Raji (cell line): ENCODE data around the gene TMEM203.

ENCODE experiments used
- POLR2A ChIP-seq: IDR thresholded peaks from 2 replicates; pipeline ENCODE4 v1.6.1; 2011; ENCODE audit warnings: low read depth, low read length, control low read depth; ENCODE audit not compliant: insufficient read depth

The TMEM203 gene

DNA sequence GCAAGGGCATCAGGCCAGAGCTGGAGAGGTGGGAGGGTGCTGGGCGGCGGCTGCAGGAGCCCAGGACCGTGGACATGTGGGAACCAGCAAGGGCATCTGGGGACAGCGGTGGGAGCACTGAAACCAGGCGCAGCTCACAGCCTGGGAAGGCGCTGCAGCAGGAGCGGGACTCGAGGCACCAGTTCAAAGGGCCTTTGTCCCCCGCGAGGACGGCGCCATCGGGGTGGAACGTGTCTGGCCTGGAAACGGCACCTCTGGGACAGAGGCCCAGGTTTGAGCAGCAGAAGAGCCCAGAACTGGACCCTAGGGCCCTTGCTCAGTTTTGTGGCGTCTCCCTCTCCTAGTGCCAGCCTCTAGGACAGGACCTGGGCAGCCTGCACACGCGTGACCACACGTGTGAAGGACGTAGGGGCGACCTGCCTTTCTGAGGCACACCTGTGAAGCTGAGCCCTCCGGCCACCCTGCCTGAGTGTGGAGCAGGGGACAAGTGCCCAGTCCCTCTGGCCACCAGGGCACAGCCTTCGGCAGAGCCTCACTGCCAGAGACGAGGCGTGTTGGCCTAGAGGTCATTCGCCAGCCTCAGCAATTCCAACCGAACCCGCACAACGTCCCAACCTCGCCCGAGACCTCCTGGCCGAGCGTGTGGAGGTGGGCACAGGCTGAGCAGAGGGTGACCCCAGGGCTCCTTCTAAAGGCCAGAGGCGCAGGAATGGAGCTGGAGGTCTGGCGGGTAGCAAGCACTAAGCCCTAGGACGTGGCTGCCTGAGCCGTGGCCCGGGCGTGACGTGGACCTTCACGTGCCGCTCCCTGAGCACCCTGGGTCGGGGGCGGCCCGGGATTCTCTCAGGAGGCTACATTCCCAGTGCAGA lies 31.4 kb downstream of the TMEM203 start:
- TF ChIP-seq POLR2A: no peak

DNA sequence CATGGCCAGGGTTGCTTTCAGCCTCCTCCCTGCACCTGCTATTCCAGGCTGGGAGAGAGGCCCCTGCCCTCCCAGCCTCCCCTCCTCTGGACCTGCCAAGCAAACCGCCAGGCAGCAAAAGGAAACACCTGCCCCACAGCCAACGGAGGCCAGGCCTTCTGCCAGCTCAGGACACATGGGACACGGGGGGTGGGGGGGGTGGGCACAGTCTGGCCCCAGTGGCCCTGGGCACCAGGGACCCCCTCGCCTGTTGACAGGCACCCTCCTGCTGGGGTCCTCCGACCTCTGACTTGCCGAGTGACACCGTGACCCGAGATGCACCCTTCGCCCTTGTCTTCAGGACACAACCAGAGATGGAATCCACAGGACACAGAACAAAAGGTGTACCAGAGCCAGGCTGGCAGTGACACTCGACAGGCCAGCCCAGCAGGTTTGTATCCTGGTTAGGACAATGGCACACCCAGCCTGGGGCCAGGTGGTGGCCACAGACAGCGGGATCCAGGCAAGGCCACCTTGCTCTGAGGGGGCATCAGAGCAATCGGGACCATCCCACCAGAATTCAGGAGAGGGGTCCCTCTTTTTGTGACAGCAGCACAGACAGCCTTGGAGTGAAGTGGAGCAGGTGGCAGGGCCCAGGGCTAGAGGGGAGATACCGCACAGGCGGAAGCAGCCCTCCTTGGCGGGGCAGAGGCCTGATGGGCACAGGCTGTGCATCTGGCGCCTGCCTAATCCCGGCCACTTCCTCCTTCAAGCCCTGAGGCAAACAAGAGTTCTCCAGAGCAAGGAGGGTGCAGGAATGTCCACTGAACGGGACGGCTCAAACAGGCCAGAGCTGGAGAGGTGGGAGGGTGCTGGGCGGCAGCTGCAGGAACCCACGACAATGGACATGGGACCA lies 32.3 kb downstream of the TMEM203 start:
- no peak for TF ChIP-seq POLR2A

DNA sequence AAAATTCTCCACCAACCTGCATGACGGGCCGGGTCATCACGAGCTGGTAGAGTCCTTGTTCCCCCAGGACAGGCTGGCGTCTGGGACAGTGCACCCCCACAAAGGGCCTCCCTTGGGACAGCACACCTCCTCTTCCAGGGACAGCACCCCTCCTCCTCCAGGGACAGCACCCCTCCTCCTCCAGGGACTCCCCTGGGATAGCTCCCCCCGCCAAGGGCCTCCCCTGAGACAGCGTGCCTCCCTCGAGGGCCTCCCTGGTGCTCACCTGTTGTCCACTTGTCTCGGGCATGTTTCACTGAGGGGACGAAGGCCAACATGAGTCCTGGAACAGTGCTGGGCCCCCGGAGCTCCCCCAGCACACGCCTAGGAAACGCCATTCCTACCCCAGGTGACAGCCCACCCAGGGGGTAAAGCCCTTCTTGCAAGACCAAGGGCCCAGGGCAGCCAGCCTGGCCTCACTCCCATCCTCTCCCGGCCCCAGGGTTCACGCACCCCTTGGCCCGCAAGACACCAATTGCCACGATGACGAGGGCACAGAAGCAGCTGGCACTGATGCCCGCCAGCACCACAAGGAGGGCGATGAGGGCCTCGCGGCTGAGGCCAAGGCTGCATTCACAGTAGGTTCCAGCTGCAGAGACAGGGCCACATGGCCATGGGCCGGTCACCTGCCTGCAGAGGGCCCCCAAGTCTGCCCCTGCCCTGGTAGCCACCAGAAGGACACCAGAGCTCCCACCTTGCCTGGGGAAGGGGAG lies 34.1 kb downstream of the TMEM203 start:
- no peak for TF ChIP-seq POLR2A

DNA sequence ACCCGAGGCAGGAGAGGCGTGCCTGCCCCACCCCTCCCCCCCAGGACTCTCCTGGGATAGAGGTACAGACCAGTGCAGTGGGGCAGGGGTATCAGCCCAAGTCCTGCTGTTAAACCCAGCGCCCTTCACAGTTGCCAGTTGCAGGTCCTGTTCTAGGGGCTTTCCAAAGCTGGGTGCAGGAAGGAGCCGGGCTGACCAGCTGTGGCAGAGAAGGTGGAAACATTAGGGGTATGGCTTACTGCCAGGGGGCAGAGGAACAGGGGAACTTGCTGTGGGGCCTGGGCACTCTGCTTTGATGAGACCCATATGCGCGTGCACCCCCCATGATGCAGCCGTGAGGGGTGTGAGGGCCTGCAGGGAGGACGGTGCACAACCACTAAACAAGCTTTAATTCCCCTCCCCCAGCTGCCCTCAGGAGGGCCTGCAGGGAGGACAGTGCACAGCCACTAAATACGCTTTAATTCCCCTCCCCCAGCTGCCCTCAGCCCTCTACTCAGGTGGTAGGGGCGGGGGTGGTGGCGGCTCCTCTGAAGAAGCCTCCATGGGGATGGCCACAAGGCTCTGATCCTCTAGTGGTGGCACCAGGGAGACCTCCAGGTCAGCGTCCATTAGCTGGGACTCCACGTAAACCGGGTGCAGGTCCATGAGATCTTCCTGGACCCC lies 34.8 kb downstream of the TMEM203 start:
- no peak for TF ChIP-seq POLR2A

DNA sequence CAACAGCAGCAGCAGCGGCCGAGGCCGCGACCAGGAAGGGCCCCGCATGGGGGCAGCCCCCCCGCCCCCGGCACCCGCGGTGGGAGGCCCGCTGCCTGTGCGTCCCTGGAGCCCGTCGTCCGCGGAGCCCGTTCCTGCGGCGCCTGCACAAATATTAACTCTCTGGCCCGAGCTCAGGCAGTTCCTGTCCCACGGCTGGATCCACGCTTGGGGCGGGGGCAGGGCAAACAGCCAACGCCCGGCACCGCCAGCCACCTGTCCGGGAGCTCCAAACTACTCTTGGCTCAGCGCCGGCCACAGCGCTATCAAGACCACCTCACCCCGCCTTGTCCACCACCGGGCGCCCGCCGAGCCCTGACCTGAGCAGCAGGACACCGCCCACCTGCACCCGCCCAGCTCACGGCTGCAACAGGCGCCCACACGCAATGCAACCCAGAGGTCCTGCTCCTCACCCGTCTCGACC lies 35.5 kb downstream of the TMEM203 start, which contains the start of gene LRRC26:
LRRC26 (minus strand) TSS at position 156 of the 463 bp plus-strand sequence; CDS start at position 48, 108 bp downstream.
- TF ChIP-seq POLR2A: no peak

DNA sequence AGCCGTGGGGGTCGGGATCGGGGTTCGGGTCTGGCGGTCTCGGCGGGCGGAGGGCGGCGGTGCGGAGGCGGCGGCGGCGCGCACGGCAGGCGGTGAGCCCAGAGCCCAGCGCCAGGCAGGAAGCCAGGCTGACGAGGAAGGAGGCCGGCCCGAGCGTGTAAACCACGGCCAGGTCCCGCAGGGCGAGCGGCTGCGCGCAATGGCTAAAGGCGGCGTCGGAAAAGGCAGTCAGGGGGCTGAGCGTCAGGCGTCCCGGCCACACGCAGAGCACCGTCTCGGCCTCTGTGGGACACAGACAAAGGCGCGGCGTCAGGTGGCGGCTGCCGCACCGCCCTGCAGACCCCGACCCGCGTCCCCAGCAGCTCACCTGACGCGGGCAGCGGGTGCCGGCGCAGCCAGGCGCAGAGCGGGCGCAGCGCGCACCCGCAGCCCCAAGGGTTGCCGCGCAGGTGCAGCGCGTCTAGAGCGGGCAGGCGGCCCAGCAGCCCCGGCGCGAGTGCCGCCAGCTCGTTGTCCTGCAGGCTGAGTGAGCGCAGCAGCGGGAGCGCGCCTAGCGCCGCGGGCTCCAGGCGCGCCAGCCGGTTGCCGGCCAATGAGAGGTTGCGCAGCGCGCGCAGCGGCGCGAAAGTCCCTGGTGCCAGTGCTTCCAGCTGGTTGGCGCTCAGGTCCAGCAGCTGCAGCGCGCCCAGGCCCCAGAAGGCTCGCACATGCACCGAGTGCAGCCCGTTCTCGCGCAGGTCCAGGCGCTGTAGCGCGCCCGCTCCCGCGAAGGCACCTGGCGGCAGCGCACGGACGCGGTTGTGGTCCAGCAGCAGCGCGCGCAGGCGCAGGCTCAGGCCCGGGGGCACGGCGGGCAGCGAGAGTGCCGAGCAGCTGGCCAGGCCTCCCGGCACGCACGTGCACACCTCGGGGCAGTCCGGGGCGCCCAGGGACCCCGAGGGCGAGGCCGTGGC lies 36.3 kb downstream of the TMEM203 start:
- 0 out of 2 replicates have a peak, but pooled peaks have one; percentile 33 for TF ChIP-seq POLR2A

DNA sequence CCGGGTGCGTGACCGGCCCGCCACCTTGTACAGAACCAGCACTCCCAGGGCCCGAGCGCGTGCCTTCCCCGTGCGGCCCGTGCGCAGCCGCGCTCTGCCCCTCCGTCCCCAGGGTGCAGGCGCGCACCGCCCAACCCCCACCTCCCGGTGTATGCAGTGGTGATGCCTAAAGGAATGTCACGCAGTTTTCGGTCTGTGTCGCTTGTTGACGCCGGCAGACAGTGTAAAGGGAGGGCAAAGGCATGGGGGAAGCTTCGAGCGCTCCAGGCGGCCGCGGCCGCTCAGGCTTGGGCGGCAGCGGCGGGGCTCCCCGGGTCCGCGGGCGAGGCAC lies 36.9 kb downstream of the TMEM203 start:
- TF ChIP-seq POLR2A: no peak

DNA sequence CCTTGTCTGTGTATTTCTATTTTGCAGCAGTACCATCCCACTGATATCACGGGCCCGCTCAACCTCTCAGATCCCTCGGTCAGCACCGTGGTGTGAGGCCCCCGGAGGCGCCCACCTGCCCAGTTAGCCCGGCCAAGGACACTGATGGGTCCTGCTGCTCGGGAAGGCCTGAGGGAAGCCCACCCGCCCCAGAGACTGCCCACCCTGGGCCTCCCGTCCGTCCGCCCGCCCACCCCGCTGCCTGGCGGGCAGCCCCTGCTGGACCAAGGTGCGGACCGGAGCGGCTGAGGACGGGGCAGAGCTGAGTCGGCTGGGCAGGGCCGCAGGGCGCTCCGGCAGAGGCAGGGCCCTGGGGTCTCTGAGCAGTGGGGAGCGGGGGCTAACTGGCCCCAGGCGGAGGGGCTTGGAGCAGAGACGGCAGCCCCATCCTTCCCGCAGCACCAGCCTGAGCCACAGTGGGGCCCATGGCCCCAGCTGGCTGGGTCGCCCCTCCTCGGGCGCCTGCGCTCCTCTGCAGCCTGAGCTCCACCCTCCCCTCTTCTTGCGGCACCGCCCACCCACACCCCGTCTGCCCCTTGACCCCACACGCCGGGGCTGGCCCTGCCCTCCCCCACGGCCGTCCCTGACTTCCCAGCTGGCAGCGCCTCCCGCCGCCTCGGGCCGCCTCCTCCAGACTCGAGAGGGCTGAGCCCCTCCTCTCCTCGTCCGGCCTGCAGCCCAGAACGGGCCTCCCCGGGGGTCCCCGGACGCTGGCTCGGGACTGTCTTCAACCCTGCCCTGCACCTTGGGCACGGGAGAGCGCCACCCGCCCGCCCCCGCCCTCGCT lies 37.5 kb downstream of the TMEM203 start:
- TF ChIP-seq POLR2A: no peak

DNA sequence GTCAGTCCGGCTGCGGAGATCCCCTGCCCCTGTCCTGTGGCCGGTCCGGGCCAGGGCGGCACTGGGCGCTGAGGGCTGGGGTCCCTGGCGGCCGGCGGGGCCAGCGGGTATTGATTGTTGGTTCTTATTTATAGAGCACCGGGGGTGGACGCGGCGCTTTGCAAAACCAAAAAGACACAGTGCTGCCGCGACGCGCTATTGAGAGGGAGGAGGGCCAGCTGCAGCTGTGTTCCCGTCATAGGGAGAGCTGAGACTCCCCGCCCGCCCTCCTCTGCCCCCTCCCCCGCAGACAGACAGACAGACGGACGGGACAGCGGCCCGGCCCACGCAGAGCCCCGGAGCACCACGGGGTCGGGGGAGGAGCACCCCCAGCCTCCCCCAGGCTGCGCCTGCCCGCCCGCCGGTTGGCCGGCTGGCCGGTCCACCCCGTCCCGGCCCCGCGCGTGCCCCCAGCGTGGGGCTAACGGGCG lies 38.1 kb downstream of the TMEM203 start:
- TF ChIP-seq POLR2A: no peak

DNA sequence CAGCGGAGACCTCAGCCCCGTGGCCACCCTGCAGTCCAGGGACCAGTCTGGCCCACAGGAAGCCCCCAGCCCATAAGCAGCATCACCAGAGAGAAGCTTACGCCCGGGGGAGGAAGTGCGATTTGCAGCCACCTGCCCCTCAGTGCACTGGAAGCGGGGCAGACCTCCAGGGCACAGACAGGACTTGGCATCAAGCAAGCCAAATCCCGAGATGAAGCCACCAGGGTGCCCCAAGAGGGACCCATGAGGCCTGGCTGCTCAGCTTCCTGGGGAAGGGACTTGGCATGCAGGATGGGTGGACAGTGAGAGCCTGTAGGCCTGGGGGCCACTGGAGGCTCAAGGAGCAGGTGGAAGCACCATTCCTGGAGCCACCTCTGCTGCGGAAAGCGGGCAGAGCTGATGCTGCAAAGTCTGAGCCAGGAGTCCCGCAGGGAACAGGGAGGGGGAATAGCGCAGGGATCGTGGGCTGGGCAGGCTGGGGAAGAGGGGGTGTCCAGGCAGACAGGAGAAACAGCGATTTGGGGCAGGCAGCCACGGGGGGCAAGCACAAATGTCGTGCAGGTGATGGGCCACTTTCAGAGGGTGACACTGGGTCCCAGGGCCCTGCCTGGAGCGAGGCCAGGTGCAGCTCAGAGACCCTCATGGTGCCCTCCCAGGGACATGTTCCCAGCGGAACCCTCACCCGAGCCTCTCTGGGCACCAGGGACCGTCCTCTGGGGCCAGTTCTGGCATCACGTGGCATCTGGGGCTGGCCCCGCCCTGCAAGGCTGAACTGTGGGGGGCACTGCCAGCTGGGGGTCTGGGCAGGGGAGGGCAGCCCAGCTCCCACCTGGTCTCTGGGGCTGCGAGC lies 38.8 kb downstream of the TMEM203 start:
- no peak for TF ChIP-seq POLR2A

DNA sequence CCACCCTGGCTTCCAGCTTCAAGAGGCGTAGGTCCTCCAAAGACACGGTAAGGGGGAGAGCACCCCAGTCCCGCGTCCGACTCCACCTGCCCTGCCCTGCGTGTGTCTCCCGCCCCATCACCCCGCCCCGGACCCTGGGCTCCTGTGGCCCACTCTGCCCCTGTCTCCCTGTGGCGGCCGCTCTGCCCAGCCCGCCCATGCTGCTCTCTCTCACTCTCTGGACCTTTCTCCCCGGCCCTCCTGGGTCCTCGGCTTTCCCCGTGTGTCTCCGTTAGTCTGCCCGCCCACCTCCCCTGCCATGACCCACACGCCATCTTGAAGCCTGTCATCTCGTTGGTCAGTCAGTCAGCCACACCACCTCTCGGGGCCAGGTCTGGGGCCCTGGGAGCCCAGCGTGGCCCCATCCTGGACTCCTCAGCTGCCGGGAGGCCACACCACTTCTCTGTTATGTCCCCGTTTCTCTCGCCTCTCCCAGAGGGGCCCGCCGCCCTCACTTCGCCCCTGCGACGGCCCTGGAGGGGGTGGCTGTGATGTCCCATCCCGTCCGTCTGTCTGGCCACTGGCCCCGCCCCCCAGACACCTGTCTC lies 40.1 kb downstream of the TMEM203 start:
- no peak for TF ChIP-seq POLR2A
